Transverse colon (tissue), 4 donors: Measurements from ENCODE around the gene TGFB2. TPM values are rescaled to one million over a fixed set of nuclear protein-coding genes. Genes with fewer than 3 reads are reported as not detected.

ENCODE experiments used
- DNase-seq: peaks from one replicate; pipeline ENCODE4 v3.0.0-alpha.2; 2019
- H3K27ac ChIP-seq, 4 donors: fragments of 200-600 bp; sonication (generic); 2 replicates each; pipeline ENCODE4 v1.5.1; 2016 to 2018; ENCODE audit warnings: inconsistent platforms in 4 of 4
- H3K27me3 ChIP-seq: fragments of 200-600 bp; sonication (generic); 2 replicates; pipeline ENCODE4 v1.5.1; 2017; ENCODE audit warnings: inconsistent platforms
- H3K36me3 ChIP-seq, 4 donors: fragments of 200-600 bp; sonication (generic); 2 replicates each; pipeline ENCODE4 v1.5.1; 2017 to 2019; ENCODE audit warnings: inconsistent platforms in 4 of 4
- H3K4me1 ChIP-seq, 4 donors: fragments of 200-600 bp; sonication (generic); 2 replicates each; pipeline ENCODE4 v1.5.1; 2017 to 2020; ENCODE audit warnings: inconsistent platforms in 4 of 4
- H3K4me3 ChIP-seq, 4 donors: fragments of 200-600 bp; sonication (generic); 1 replicate in 1 of 4; 2 replicates in 3 of 4; pipeline versions ENCODE4 v1.5.1 to v1.6.1; 2017 to 2019; ENCODE audit warnings: inconsistent platforms in 4 of 4
- H3K9me3 ChIP-seq, 2 donors: fragments of 200-600 bp; sonication (generic); 2 replicates each; pipeline ENCODE4 v1.5.1; 2017 to 2019; ENCODE audit warnings: inconsistent platforms in 2 of 2
- EP300 ChIP-seq: sonication (generic); formaldehyde crosslinking; IDR thresholded peaks from one replicate; pipeline ENCODE4 v1.6.1; 2017; ENCODE audit warnings: antibody characterized with exemption, low read depth
- POLR2A ChIP-seq: fragments of 450-650 bp; IDR thresholded peaks from one replicate; pipeline ENCODE4 v1.6.1; 2016; ENCODE audit warnings: antibody characterized with exemption, mild to moderate bottlenecking, moderate library complexity
- POLR2AphosphoS5 ChIP-seq, 3 donors: sonication (generic); formaldehyde crosslinking; IDR thresholded peaks; one replicate each; pipeline ENCODE4 v1.6.1; 2016; ENCODE audit warnings: antibody characterized with exemption in 3 of 3
- WGBS, 2 donors: methylation state at CpG; one replicate each; pipeline ENCODE4 v1.1.5; 2018; ENCODE audit warnings: low coverage in 1 of 2; 5-methylcytosine and 5-hydroxymethylcytosine counted together
- in situ Hi-C, 4 donors: fragments of 200-750 bp; cut with MboI; loops; one replicate each; pipeline versions ENCODE4 v1.15.0 to v1.15.1; 2017; ENCODE audit warnings: low sequenced_read_pairs in 3 of 4, low pct_ligation_motif_present in 1 of 4, low pct_unique_long_range_greater_than_20kb in 1 of 4
- intact Hi-C: fragments of 100-400 bp; cut with DNase I; formaldehyde crosslinking; loops from one replicate; pipeline ENCODE4 v1.15.1; 2023; ENCODE audit warnings: low total_unique reads
- total RNA-seq, 4 donors: library from RNA; depleted of rRNA; stranded (reverse); fragments of >200 nt; gene quantifications; one replicate each; pipeline ENCODE4 v1.1.0, GENCODE V29; 2016
- TF ChIP-seq, protein P1 (sequence below), 5 experiments: fragments of 200-600 bp in 3 of 5; fragments of 450-650 bp in 2 of 5; sonication (generic) in 3 of 5; IDR thresholded peaks; 1 replicate in 2 of 5; 2 replicates in 3 of 5; pipeline ENCODE4 v1.5.1; 2016 to 2017; ENCODE audit warnings: antibody characterized with exemption in 5 of 5, inconsistent platforms in 3 of 5, mild to moderate bottlenecking in 2 of 5, moderate library complexity in 1 of 5

Gene TGFB2
- total RNA-seq, 4 donors from 2014 or later, result 0.41 to 2.2 (median 1.1) TPM

DNA sequence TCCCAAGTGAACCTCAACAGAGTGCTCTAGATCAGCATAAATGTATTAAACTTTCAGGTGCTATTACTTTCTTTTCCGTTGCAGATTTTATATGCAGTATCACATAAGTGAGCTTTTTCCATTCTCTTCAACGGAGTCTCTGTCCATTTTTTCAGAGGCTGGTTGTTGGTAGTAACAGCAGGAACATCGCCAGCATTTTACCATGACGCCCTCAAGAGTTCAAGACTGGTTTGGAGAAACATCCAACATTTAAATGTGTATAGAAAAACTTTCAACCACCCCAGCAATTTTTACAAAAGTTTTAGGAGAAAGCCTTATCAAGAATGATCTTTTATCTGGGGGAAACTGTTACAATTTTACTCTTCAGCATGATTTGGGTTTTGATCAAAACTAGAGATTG lies 117.0 kb downstream of the TGFB2 start:
- Histone ChIP-seq H3K27ac (peak overlapping the region in 3 of 4 donors; percentile 50 to 68 (median 66)), H3K9me3 (no peaks in the 10 kb centered on the region), H3K4me1 (peaks cover 0 to 16% (median 9%) of the 10 kb centered on the region in 4 donors), H3K27me3 (no peaks in the 10 kb centered on the region), H3K36me3 (no peaks in the 10 kb centered on the region), H3K4me3 (no peak overlapping the region)
- in situ Hi-C loops, result no loop called here
- 67 to 79% methylated on average over 4 of the region's 4 CpGs for WGBS, 2 donors
- intact Hi-C loops, result no loop called here
- TF ChIP-seq EP300 (no peak), POLR2AphosphoS5 (IDR thresholded peaks at IDR 0.05) (no peak), POLR2A (no peak)
- TF ChIP-seq, protein P1, sequence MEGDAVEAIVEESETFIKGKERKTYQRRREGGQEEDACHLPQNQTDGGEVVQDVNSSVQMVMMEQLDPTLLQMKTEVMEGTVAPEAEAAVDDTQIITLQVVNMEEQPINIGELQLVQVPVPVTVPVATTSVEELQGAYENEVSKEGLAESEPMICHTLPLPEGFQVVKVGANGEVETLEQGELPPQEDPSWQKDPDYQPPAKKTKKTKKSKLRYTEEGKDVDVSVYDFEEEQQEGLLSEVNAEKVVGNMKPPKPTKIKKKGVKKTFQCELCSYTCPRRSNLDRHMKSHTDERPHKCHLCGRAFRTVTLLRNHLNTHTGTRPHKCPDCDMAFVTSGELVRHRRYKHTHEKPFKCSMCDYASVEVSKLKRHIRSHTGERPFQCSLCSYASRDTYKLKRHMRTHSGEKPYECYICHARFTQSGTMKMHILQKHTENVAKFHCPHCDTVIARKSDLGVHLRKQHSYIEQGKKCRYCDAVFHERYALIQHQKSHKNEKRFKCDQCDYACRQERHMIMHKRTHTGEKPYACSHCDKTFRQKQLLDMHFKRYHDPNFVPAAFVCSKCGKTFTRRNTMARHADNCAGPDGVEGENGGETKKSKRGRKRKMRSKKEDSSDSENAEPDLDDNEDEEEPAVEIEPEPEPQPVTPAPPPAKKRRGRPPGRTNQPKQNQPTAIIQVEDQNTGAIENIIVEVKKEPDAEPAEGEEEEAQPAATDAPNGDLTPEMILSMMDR (IDR thresholded peaks at IDR 0.05), result no peak
- no peak for DNase-seq

DNA sequence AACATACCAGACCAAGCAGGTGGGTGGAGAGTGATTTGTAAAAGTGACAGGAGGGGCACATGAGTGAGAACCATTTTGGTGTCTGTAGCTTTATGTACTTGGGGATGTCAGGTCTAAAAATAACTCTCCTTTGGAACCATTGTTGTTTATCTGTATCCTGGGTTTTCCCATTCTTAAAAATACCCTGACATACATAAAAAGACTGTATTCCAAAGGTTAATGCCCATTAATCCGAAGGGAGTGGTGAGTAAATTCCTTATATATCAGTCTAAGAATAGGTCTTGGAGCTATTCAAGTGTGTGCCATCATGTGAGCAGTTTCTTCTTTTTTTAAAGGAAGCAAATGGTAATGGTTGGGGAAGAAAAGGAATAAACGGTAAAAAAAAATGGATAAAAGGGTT lies 117.5 kb downstream of the TGFB2 start:
- no peaks in the 10 kb centered on the region for H3K9me3 ChIP-seq
- WGBS, 2 donors, result 43 to 52% methylated on average over 2 of the region's 2 CpGs
- peaks cover 0 to 16% (median 9%) of the 10 kb centered on the region in 4 donors for H3K4me1 ChIP-seq
- no peak for DNase-seq
- H3K36me3 ChIP-seq, result no peaks in the 10 kb centered on the region
- TF ChIP-seq POLR2A (no peak), POLR2AphosphoS5 (IDR thresholded peaks at IDR 0.05) (no peak), EP300 (no peak)
- TF ChIP-seq, protein P1 (IDR thresholded peaks at IDR 0.05), result no peak
- in situ Hi-C loops, result no loop called here
- H3K27me3 ChIP-seq, result no peaks in the 10 kb centered on the region
- intact Hi-C loops, result no loop called here
- no peak overlapping the region for H3K4me3 ChIP-seq
- peak overlapping the region; percentile 32 to 68 (median 58) for H3K27ac ChIP-seq

DNA sequence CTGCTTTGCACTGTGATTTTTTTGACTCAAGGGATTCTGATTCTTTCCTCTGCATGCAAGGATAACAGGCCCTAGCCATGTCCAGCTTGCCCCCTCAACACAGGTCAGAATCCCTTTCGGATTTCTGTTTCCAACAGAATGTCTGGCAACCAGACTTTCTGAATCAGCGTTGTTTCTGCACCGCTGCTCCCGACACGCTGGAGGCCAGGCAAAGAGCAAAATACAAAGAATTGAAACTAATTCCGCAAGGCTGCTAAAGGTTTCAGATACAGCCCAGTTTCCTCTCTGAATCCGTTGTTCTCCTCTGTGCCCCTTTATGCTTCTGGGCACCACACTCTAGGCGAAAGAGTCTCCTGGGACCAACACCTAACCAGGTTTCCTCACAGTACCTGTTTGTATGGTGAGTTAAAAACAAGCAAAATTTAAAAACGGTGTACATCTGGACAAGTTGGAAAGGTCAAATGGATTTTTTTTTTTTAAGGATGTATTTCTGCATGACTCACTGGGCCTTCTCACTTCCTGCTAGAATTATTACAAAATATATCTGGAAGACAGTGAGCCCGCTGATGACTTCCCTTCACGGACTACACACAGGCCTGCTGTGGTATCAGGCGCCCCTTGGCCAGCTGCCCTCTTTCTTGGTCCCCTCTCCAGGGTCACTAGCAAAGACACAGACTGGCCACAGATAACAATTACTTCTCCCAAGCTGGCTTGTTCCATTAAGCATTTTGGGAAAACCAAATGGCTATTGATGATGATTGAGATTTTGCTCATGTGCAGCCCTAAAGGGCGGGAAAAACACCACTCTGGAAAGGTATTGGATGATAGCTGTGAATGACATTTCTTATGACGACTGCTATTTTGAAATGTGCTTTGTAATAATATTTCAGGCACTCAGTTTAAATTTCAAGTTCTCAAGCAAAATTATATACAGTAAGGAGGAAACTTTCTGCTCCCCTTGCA lies 118.3 kb downstream of the TGFB2 start:
- no peak overlapping the region for H3K4me3 ChIP-seq
- no peaks in the 10 kb centered on the region for H3K36me3 ChIP-seq
- intact Hi-C loops, result no loop called here
- no peaks in the 10 kb centered on the region for H3K27me3 ChIP-seq
- DNase-seq, result peak; percentile 20
- peaks cover 0 to 16% (median 9%) of the 10 kb centered on the region in 4 donors for H3K4me1 ChIP-seq
- in situ Hi-C loops, result no loop called here
- H3K9me3 ChIP-seq, result no peaks in the 10 kb centered on the region
- peak overlapping the region; percentile 32 to 68 (median 58) for H3K27ac ChIP-seq
- 71 to 78% methylated on average over 10 to 14 of the region's 14 CpGs for whole genome bisulfite sequencing, 2 donors
- TF ChIP-seq POLR2AphosphoS5 (IDR thresholded peaks at IDR 0.05) (peak in 1 of 3 donors; percentile 6), POLR2A (no peak), EP300 (no peak)
- TF ChIP-seq, protein P1 (IDR thresholded peaks at IDR 0.05), result no peak

DNA sequence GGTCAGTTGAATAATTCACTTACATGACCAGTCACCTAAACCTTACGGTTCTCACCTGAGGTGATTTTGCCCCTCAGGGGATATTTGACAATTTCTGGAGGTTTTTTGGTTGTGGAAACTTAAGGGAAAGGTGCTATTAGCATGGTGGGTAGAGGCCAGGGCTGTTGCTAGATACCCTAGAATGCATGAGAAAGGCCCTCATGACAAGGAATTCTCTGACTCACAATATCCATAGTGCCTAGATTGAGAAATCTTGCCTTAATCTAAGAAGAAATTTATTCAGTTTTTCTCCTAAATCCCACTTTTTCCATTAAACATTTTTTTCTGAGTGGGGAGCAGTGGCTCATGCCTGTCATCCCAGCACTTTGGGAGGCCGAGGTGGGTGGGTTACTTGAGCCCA lies 119.7 kb downstream of the TGFB2 start:
- no peak for DNase-seq
- WGBS, 2 donors, result 82 to 86% methylated on average over 1 to 2 of the region's 2 CpGs
- H3K27ac ChIP-seq, result no peak overlapping the region
- H3K9me3 ChIP-seq, result no peaks in the 10 kb centered on the region
- no peak overlapping the region for H3K4me3 ChIP-seq
- no peaks in the 10 kb centered on the region for H3K27me3 ChIP-seq
- in situ Hi-C loops, result no loop called here
- no peaks in the 10 kb centered on the region for H3K36me3 ChIP-seq
- TF ChIP-seq, protein P1 (IDR thresholded peaks at IDR 0.05), result no peak
- TF ChIP-seq EP300 (no peak), POLR2AphosphoS5 (IDR thresholded peaks at IDR 0.05) (no peak), POLR2A (no peak)
- intact Hi-C loops, result no loop called here
- H3K4me1 ChIP-seq, result peaks cover 0 to 12% (median 6%) of the 10 kb centered on the region in 4 donors
